Endothelial cell of umbilical vein (primary cell): ENCODE data around the gene DKK3. TPM values are rescaled to one million over a fixed set of nuclear protein-coding genes. Genes with fewer than 3 reads are reported as not detected.

Source experiments
- BruUV-seq: library from RNA; stranded (reverse); fragments of 400-500 nt; replicated peaks from 2 replicates; lab custom pipeline; 2021; lab: Mats Ljungman, UMichigan
- CTCF ChIA-PET: fragments of 300-600, 350-600 bp; sonication (Branson Sonifier 250); formaldehyde crosslinking; loops from one replicate; lab custom pipeline; 2021; ENCODE audit warnings: antibody characterized with exemption, inconsistent platforms; lab: Charles Lee
- POLR2A ChIA-PET: fragments of 300-600, 350-600 bp; sonication (Branson Sonifier 250); formaldehyde crosslinking; loops from one replicate; lab custom pipeline; 2021; ENCODE audit warnings: antibody characterized with exemption, inconsistent platforms; lab: Charles Lee
- DNase-seq: peaks from one replicate; pipeline ENCODE4 v3.0.0-alpha.2; 2011; ENCODE audit warnings: low read depth, low spot score
- FAIRE-seq: peaks from 2 replicates; lab custom pipeline; 2011; peaks lifted over from hg19 to GRCh38; lab: Jason Lieb, UNC
- H2AFZ ChIP-seq: 2 replicates; pipeline ENCODE4 v1.6.0; 2012; ENCODE audit warnings: low read depth, low read length, control low read depth, inconsistent platforms
- H3K27ac ChIP-seq: 2 replicates; pipeline ENCODE4 v1.5.1; 2011; ENCODE audit warnings: low read depth, mild to moderate bottlenecking, control low read depth, low read length, moderate library complexity; ENCODE audit not compliant: insufficient read depth
- H3K27me3 ChIP-seq, 2 experiments: 2 replicates each; pipeline versions ENCODE4 v1.6.0 to v1.6.1; 2011; ENCODE audit warnings: low read length in 2 of 2, mixed read lengths in 1 of 2; ENCODE audit not compliant: control insufficient read depth in 2 of 2, insufficient read depth in 2 of 2
- H3K36me3 ChIP-seq, 2 experiments: 2 replicates in 1 of 2; 3 replicates in 1 of 2; pipeline ENCODE4 v1.5.1; 2011; ENCODE audit warnings: low read length in 2 of 2, mild to moderate bottlenecking in 1 of 2, moderate library complexity in 1 of 2; ENCODE audit not compliant: control insufficient read depth in 2 of 2, insufficient read depth in 2 of 2; ENCODE audit errors: extremely low read depth in 1 of 2
- H3K4me1 ChIP-seq: 3 replicates; pipeline ENCODE4 v1.5.1; 2011; ENCODE audit warnings: mild to moderate bottlenecking, low read length; ENCODE audit not compliant: control insufficient read depth, insufficient read depth; ENCODE audit errors: extremely low read depth
- H3K4me2 ChIP-seq: 2 replicates; pipeline ENCODE4 v1.6.1; 2011; ENCODE audit warnings: low read length, control low read depth, mixed read lengths; ENCODE audit not compliant: insufficient read depth
- H3K4me3 ChIP-seq, 3 experiments: fragments of 200-600 bp in 1 of 3; sonication (generic), shearing (Covaris generic) in 1 of 3; replicated peaks in 1 of 3; 2 replicates each; pipeline ENCODE4 v1.5.1; 2011 to 2016; ENCODE audit warnings: control low read depth in 3 of 3, low read length in 3 of 3, mild to moderate bottlenecking in 2 of 3, inconsistent platforms in 1 of 3, low read depth in 1 of 3, moderate library complexity in 1 of 3; ENCODE audit not compliant: insufficient read depth in 1 of 3
- H3K79me2 ChIP-seq: 2 replicates; pipeline ENCODE4 v1.6.0; 2012; ENCODE audit warnings: low read length, inconsistent platforms; ENCODE audit not compliant: control insufficient read depth, insufficient read depth
- H3K9ac ChIP-seq: replicated peaks from 2 replicates; pipeline ENCODE3; 2011; ENCODE audit warnings: low read length, control low read depth; ENCODE audit not compliant: insufficient read depth; ENCODE audit errors: extremely low read depth
- H3K9me1 ChIP-seq: replicated peaks from 3 replicates; pipeline ENCODE4 v1.6.0; 2011; ENCODE audit warnings: mild to moderate bottlenecking, low read length; ENCODE audit not compliant: control insufficient read depth, insufficient read depth; ENCODE audit errors: extremely low read depth
- H3K9me3 ChIP-seq: replicated peaks from 2 replicates; pipeline ENCODE4 v1.5.1; 2012; ENCODE audit warnings: low read length, inconsistent platforms; ENCODE audit not compliant: control insufficient read depth, insufficient read depth
- H4K20me1 ChIP-seq: replicated peaks from 2 replicates; pipeline ENCODE3; 2011; ENCODE audit warnings: mild to moderate bottlenecking, low read length; ENCODE audit not compliant: control insufficient read depth, insufficient read depth; ENCODE audit errors: extremely low read depth
- EZH2 ChIP-seq: IDR thresholded peaks from 2 replicates; pipeline ENCODE4 v1.6.1; 2012; ENCODE audit warnings: borderline replicate concordance, low read depth, mild to moderate bottlenecking, moderate library complexity, low read length, inconsistent platforms; ENCODE audit not compliant: severe bottlenecking
- FOS ChIP-seq: IDR thresholded peaks from 2 replicates; pipeline ENCODE4 v1.6.1; 2011; ENCODE audit warnings: mild to moderate bottlenecking, low read length, moderate library complexity, borderline replicate concordance; ENCODE audit not compliant: insufficient read depth
- JUN ChIP-seq: IDR thresholded peaks from 2 replicates; pipeline ENCODE4 v1.6.1; 2011; ENCODE audit warnings: borderline replicate concordance, low read depth; ENCODE audit not compliant: insufficient read length, insufficient read depth
- POLR2A ChIP-seq: IDR thresholded peaks from 2 replicates; pipeline ENCODE4 v1.6.1; 2012; ENCODE audit warnings: low read depth, mild to moderate bottlenecking, control low read depth, low read length
- POLR2AphosphoS5 ChIP-seq: IDR thresholded peaks from 2 replicates; pipeline ENCODE4 v1.6.1; 2012; ENCODE audit warnings: low read depth, mild to moderate bottlenecking, control low read depth, low read length, moderate library complexity; ENCODE audit not compliant: insufficient read depth
- dilution Hi-C: fragments of 300-500 bp; cut with MboI; formaldehyde crosslinking; loops from one replicate; pipeline ENCODE4 v1.15.0; 2019; ENCODE audit warnings: low sequenced_read_pairs; ENCODE audit not compliant: extremely low pct_ligation_motif_present
- intact Hi-C: fragments of 100-400 bp; cut with micrococcal nuclease; formaldehyde crosslinking; loops from one replicate; pipeline ENCODE4 v1.10.0; 2022
- polyA plus RNA-seq, 4 experiments: library from polyadenylated mRNA; depleted of rRNA in 3 of 4; stranded (reverse) in 3 of 4; unstranded in 1 of 4; fragments of >200 nt; gene quantifications; 2 replicates each; pipeline versions ENCODE4 v1.2.1 to v1.2.3, GENCODE V29; 2011 to 2012; ENCODE audit warnings: missing spikeins in 1 of 4
- total RNA-seq: library from RNA; stranded (reverse); gene quantifications from 2 replicates; pipeline ENCODE4 v1.2.3, GENCODE V29; 2021

The DKK3 gene
- total and polyA plus RNA-seq, 2 donors (not counting 3 experiments of a cell fraction or from before 2014, with no cell fraction given) = 131 to 335 TPM

DNA sequence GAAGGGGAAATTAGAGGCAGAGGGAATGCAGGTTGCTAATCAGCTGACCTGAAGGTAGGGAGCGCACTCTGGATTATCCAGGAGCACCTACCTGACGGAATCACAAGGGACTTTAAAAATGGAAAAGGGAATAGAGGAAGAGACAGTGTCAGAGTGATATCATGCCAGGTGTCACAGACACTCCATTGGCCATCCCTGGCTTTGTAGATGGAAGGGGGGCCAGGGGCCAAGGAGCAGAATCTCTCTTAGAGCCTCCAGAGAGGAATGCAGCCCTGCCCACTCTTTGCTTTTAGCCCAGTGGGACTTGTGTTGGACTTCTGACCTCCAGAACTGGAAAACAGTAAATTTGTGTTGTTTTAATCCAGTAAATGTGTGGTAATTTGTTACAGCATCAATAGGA is 37.9 kb downstream of the DKK3 start:
- no peak for TF ChIP-seq JUN
- no peak for TF ChIP-seq FOS
- TF ChIP-seq EZH2 = no peak
- no peak for TF ChIP-seq POLR2A
- BruUV-seq = no TSS peak
- Histone ChIP-seq H3K9me1 (no peaks in the 10 kb centered on the region), H3K4me1 (no peaks in the 10 kb centered on the region), H3K36me3 (peaks cover 0 to 15% of the 10 kb centered on the region in 2 experiments), H3K4me3 (no peak overlapping the region), H3K79me2 (no peaks in the 10 kb centered on the region), H3K4me2 (no peak overlapping the region), H3K27me3 (no peaks in the 10 kb centered on the region), H2AFZ (no peak overlapping the region), H3K27ac (no peak overlapping the region), H4K20me1 (no peaks in the 10 kb centered on the region), H3K9me3 (no peaks in the 10 kb centered on the region), H3K9ac (no peak overlapping the region)
- ChIA-PET CTCF (interaction anchor here (1.2 kb wide), 1 partner anchor 74 kb away, joined by 3 read pairs; no protein-coding TSS in a partner anchor), POLR2A (no interaction called here)
- dilution Hi-C loops (no loop called here), intact Hi-C loops (loop anchor here (10.0 kb wide), 1 partner anchor 724 kb away; no protein-coding TSS in a partner anchor)
- FAIRE-seq (no peak), DNase-seq (no peak)

DNA sequence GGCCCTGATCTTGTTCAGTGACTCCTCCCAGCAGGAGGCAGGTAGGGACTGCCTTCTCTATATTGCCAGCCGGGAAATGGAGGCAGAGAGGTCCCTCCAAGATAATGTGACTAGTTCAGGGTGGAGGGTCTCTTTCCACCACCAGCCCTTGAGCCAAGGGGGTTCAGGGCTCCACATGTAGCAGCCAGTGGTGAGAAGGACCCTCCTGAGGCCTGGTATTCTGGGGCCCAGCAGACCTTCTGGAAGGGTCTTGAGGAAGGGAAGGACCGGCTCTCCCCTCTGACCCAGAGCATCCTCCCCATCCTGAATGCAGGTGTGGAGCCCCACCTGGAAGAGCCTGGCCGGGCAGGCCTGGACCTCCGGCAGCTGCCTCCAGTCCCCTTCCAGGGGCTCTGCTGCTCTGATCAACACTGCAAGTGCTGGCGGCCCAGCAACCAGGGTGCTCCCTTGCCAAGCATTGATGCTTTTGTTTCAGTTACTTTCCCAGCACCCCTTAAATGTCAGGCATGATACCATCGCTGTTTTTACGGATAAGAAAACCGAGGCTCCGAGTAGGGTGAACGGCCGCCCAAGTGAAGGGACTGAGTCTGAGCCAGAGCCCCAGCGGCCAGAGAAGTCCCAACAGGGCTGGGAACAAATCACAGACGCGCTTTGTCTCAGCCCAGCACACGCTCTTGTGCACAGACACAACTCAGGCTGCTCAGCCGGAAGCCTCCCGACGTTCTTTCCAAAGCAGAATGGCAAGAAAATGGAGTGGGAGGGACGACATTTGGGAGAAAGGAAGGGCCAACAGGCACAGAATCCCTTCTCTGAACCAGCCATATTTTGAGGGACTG is 38.8 kb downstream of the DKK3 start:
- H3K4me1 ChIP-seq = no peaks in the 10 kb centered on the region

More for the DNA sequence above, 38.8 kb downstream of the DKK3 start:
- intact Hi-C loops (loop anchor here (10.0 kb wide), 1 partner anchor 725 kb away; no protein-coding TSS in a partner anchor), dilution Hi-C loops (no loop called here)
- H3K4me2 ChIP-seq = no peak overlapping the region
- ChIA-PET POLR2A (no interaction called here), CTCF (no interaction called here)
- H4K20me1 ChIP-seq = no peaks in the 10 kb centered on the region
- no TSS peak for BruUV-seq
- no peak overlapping the region for H3K27ac ChIP-seq
- H3K36me3 ChIP-seq = peaks cover 0 to 19% of the 10 kb centered on the region in 2 experiments
- no peak overlapping the region for H2AFZ ChIP-seq
- FAIRE-seq (no peak), DNase-seq (no peak)
- H3K4me3 ChIP-seq = no peak overlapping the region
- no peak overlapping the region for H3K9ac ChIP-seq
- H3K9me1 ChIP-seq = no peaks in the 10 kb centered on the region
- no peaks in the 10 kb centered on the region for H3K27me3 ChIP-seq
- no peak for TF ChIP-seq POLR2A
- TF ChIP-seq POLR2AphosphoS5 = no peak
- no peaks in the 10 kb centered on the region for H3K79me2 ChIP-seq
- H3K9me3 ChIP-seq = no peaks in the 10 kb centered on the region
